Fibroblast of lung (primary cell): ENCODE results near the gene SHROOM3. TPM values are rescaled to one million over a fixed set of nuclear protein-coding genes. Genes with fewer than 3 reads are reported as not detected.

Experiments used
- DNase-seq, 2 donors: peaks; one replicate each; pipeline versions ENCODE4 v3.0.0 to v3.0.0-alpha.2; 2010; ENCODE audit warnings: low read depth in 2 of 2
- H2AFZ ChIP-seq: 2 replicates; pipeline ENCODE4 v1.5.1; 2012; ENCODE audit warnings: low read length, control low read depth, inconsistent platforms
- H3K27ac ChIP-seq: 2 replicates; pipeline ENCODE4 v1.5.1; 2011; ENCODE audit warnings: low read length, control low read depth; ENCODE audit not compliant: insufficient read depth
- H3K27me3 ChIP-seq: 2 replicates; pipeline ENCODE4 v1.5.1; 2011; ENCODE audit warnings: mild to moderate bottlenecking, low read length; ENCODE audit not compliant: control insufficient read depth, insufficient read depth
- H3K36me3 ChIP-seq: 2 replicates; pipeline ENCODE4 v1.5.1; 2011; ENCODE audit warnings: low read length; ENCODE audit not compliant: control insufficient read depth, insufficient read depth
- H3K4me1 ChIP-seq: 2 replicates; pipeline ENCODE4 v1.5.1; 2011; ENCODE audit warnings: low read length; ENCODE audit not compliant: control insufficient read depth, insufficient read depth; ENCODE audit errors: extremely low read depth
- H3K4me2 ChIP-seq: 2 replicates; pipeline ENCODE4 v1.5.1; 2011; ENCODE audit warnings: low read length, control low read depth; ENCODE audit not compliant: insufficient read depth; ENCODE audit errors: extremely low read depth
- H3K4me3 ChIP-seq, 4 experiments: fragments of 200-600 bp in 1 of 4; sonication (generic) in 1 of 4; replicated peaks in 1 of 4; 2 replicates each; pipeline ENCODE4 v1.5.1; 2011 to 2016; ENCODE audit warnings: low read length in 4 of 4, low read depth in 3 of 4, mild to moderate bottlenecking in 3 of 4, control low read depth in 2 of 4, inconsistent platforms in 1 of 4, mixed read lengths in 1 of 4; ENCODE audit not compliant: insufficient read depth in 1 of 4; ENCODE audit errors: control extremely low read depth in 1 of 4
- H3K79me2 ChIP-seq: 2 replicates; pipeline ENCODE4 v1.5.1; 2012; ENCODE audit warnings: mild to moderate bottlenecking, low read length, inconsistent platforms; ENCODE audit not compliant: control insufficient read depth, insufficient read depth
- H3K9ac ChIP-seq: 2 replicates; pipeline ENCODE4 v1.5.1; 2011; ENCODE audit warnings: mild to moderate bottlenecking, low read length, control low read depth; ENCODE audit not compliant: insufficient read depth
- H3K9me3 ChIP-seq: 2 replicates; pipeline ENCODE4 v1.5.1; 2012; ENCODE audit warnings: low read depth, low read length; ENCODE audit not compliant: control insufficient read depth, insufficient read depth
- H4K20me1 ChIP-seq: 2 replicates; pipeline ENCODE4 v1.5.1; 2011; ENCODE audit warnings: low read length; ENCODE audit not compliant: control insufficient read depth, insufficient read depth; ENCODE audit errors: extremely low read depth
- EZH2 ChIP-seq: IDR thresholded peaks from 2 replicates; pipeline ENCODE4 v1.5.1; 2012; ENCODE audit warnings: low read length, control low read depth, mild to moderate bottlenecking; ENCODE audit errors: missing control alignments
- polyA plus RNA-seq, 2 donors: library from polyadenylated mRNA; depleted of rRNA in 1 of 2; stranded (reverse) in 1 of 2; unstranded in 1 of 2; fragments of >200 nt; gene quantifications; 2 replicates each; pipeline ENCODE4 v1.2.1, GENCODE V29; 2011 to 2012; ENCODE audit warnings: missing spikeins in 1 of 2
- total RNA-seq: library from RNA; depleted of rRNA; stranded (reverse); fragments of >200 nt; gene quantifications from 2 replicates; pipeline ENCODE4 v1.2.1, GENCODE V29; 2014
- TF ChIP-seq, protein P1 (sequence below), 2 donors: IDR thresholded peaks in 1 of 2; conservative IDR thresholded peaks in 1 of 2; 1 replicate in 1 of 2; 2 replicates in 1 of 2; pipeline ENCODE4 v1.5.1; 2011 to 2012; ENCODE audit warnings: low read length in 2 of 2, control low read depth in 1 of 2, inconsistent platforms in 1 of 2, low read depth in 1 of 2, mild to moderate bottlenecking in 1 of 2

Gene SHROOM3
- total and polyA plus RNA-seq, 2 donors (not counting 1 experiment from before 2014, with no cell fraction given) = 9.9 to 23.9 TPM

DNA sequence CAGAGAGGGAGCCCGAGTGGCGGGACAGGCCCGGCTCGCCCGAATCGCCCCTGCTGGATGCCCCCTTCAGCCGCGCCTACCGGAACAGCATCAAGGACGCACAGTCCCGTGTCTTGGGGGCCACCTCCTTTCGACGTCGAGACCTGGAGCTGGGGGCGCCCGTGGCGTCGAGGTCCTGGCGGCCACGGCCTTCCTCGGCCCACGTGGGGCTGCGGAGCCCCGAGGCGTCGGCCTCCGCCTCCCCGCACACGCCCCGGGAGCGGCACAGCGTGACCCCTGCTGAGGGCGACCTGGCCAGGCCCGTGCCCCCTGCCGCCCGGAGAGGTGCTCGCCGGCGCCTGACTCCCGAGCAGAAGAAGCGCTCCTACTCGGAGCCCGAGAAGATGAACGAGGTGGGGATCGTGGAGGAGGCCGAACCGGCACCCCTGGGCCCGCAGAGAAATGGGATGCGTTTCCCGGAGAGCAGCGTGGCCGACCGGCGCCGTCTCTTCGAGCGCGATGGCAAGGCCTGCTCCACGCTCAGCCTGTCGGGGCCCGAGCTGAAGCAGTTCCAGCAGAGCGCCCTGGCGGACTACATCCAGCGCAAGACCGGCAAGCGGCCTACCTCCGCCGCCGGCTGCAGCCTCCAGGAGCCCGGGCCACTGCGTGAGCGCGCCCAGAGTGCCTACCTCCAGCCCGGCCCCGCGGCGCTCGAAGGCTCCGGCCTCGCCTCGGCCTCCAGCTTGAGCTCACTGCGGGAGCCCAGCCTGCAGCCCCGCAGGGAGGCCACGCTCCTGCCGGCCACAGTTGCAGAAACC is 306.0 kb downstream of the SHROOM3 start:
- TF ChIP-seq EZH2 = no peak
- TF ChIP-seq, protein P1, sequence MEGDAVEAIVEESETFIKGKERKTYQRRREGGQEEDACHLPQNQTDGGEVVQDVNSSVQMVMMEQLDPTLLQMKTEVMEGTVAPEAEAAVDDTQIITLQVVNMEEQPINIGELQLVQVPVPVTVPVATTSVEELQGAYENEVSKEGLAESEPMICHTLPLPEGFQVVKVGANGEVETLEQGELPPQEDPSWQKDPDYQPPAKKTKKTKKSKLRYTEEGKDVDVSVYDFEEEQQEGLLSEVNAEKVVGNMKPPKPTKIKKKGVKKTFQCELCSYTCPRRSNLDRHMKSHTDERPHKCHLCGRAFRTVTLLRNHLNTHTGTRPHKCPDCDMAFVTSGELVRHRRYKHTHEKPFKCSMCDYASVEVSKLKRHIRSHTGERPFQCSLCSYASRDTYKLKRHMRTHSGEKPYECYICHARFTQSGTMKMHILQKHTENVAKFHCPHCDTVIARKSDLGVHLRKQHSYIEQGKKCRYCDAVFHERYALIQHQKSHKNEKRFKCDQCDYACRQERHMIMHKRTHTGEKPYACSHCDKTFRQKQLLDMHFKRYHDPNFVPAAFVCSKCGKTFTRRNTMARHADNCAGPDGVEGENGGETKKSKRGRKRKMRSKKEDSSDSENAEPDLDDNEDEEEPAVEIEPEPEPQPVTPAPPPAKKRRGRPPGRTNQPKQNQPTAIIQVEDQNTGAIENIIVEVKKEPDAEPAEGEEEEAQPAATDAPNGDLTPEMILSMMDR (conservative IDR thresholded peaks at IDR 0.05 in 1 of 2, IDR thresholded peaks at IDR 0.05 in 1 of 2; ENCODE audit: low read depth in 1 of 2, low read length in 2 of 2) = no peak
- no peak overlapping the region for H3K4me2 ChIP-seq
- H3K27me3 ChIP-seq = no peaks in the 10 kb centered on the region
- H3K4me1 ChIP-seq = peaks cover 27% of the 10 kb centered on the region
- H2AFZ ChIP-seq = no peak overlapping the region
- H4K20me1 ChIP-seq = no peaks in the 10 kb centered on the region
- H3K9me3 ChIP-seq = no peaks in the 10 kb centered on the region
- no peak for DNase-seq
- H3K79me2 ChIP-seq = peaks cover 4% of the 10 kb centered on the region
- H3K4me3 ChIP-seq = no peak overlapping the region
- H3K36me3 ChIP-seq = peaks cover 2% of the 10 kb centered on the region
- no peak overlapping the region for H3K9ac ChIP-seq
- H3K27ac ChIP-seq = no peak overlapping the region

DNA sequence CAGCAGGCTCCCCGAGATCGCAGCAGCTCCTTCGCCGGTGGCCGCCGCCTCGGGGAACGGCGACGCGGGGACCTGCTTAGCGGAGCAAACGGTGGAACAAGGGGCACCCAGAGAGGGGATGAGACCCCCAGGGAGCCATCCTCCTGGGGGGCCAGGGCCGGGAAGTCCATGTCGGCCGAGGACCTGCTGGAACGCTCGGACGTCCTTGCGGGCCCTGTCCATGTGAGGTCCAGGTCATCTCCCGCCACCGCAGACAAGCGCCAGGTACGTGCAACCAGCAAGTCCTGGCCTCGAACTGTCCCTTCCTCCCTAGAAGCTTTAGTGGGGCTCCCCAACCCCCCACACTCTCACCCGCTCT is 306.6 kb downstream of the SHROOM3 start:
- Histone ChIP-seq H3K4me1 (peaks cover 24% of the 10 kb centered on the region), H3K27me3 (no peaks in the 10 kb centered on the region), H3K36me3 (peaks cover 2% of the 10 kb centered on the region), H3K79me2 (peaks cover 7% of the 10 kb centered on the region), H3K4me2 (no peak overlapping the region), H2AFZ (no peak overlapping the region), H3K9ac (no peak overlapping the region), H3K9me3 (no peaks in the 10 kb centered on the region), H3K4me3 (peak overlapping the region in 1 of 4 experiments; percentile 50), H4K20me1 (no peaks in the 10 kb centered on the region), H3K27ac (no peak overlapping the region)
- DNase-seq = no peak
- TF ChIP-seq, protein P1 (conservative IDR thresholded peaks at IDR 0.05 in 1 of 2, IDR thresholded peaks at IDR 0.05 in 1 of 2; ENCODE audit: low read depth in 1 of 2, low read length in 2 of 2) = no peak
- no peak for TF ChIP-seq EZH2

DNA sequence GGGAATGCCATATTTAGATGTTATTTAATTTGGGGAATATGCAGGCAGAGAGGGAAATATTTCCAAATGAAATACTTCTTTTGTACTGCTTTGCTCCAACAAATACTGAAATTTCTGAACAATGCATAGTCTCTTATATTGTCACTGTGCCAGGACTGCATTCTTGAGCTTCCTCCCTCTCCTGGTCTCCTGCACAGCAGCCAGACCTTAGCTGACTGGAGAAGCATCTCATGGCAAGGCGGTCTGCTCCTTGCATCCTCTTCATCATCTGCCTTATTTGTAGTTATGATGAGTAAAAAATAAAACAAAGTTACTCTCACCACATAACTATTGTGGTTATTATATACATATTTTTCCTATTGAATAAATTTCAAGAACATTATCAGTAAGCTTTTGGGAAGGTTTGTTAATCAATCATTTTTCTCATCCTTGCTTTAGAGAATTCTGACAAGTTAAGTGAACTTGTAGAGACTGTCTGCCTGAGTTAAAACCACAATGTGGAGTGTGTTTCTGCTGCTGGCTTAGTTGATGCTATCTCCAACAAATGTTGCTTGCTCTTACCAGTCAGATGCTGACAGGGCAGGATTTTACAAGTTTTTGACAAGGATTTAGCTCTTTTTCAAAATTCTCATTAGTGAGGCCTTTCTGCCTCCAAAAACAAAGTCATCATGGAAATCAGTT is 309.4 kb downstream of the SHROOM3 start:
- peak; percentile 36 to 89 for DNase-seq
- Histone ChIP-seq H3K79me2 (peaks cover 7% of the 10 kb centered on the region), H3K9ac (no peak overlapping the region), H3K4me2 (peak overlapping the region; percentile 40), H3K27ac (peak overlapping the region; percentile 22), H2AFZ (no peak overlapping the region), H3K27me3 (no peaks in the 10 kb centered on the region), H3K4me3 (peak overlapping the region in 1 of 4 experiments; percentile 19), H3K9me3 (no peaks in the 10 kb centered on the region), H3K4me1 (peaks cover 4% of the 10 kb centered on the region), H3K36me3 (peaks cover 2% of the 10 kb centered on the region), H4K20me1 (no peaks in the 10 kb centered on the region)
- TF ChIP-seq, protein P1 (conservative IDR thresholded peaks at IDR 0.05 in 1 of 2, IDR thresholded peaks at IDR 0.05 in 1 of 2; ENCODE audit: low read depth in 1 of 2, low read length in 2 of 2) = no peak
- no peak for TF ChIP-seq EZH2
